GM10248 (cell line): ENCODE results near the gene LAMA3.

Experiments
- CTCF ChIA-PET: fragments of 300-600 bp; sonication (Branson Sonifier 250); formaldehyde crosslinking; extraction: SDS; loops from one replicate; lab custom pipeline; 2021; ENCODE audit warnings: antibody characterized with exemption; lab: Yijun Ruan, JAX
- POLR2A ChIA-PET: fragments of 350-650 bp; sonication (Branson Sonifier 250); formaldehyde crosslinking; extraction: SDS; loops from one replicate; lab custom pipeline; 2020; ENCODE audit warnings: antibody characterized with exemption; lab: Yijun Ruan, JAX
- DNase-seq: peaks from one replicate; pipeline ENCODE4 v3.0.0; 2012; ENCODE audit errors: extremely low spot score
- TF ChIP-seq, protein P1 (sequence below): IDR thresholded peaks from 2 replicates; pipeline ENCODE4 v1.5.1; 2012; ENCODE audit warnings: mild to moderate bottlenecking, low read depth; ENCODE audit errors: extremely low read depth, missing control alignments, control extremely low read depth

LAMA3 gene

DNA sequence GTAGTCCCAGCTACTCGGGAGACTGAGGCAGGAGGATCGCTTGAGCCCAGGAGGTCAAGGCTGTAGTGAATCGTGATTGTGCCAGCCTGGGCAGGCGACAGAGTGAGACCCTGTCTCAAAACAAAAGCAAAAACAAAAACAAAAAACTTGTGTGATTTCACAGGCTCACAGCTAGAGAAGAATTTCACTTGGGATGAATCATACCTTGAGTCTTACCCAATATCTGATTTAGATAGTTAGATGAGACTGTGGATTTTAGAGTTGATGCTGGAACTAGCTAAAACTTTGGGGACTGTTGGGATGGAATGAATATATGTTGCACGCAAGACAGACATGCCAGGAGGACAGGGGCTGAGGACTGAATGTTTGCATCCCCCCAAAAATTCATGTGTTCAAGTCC, 31.0 kb upstream of the LAMA3 start:
- POLR2A ChIA-PET, result no interaction called here
- CTCF ChIA-PET, result no interaction called here

DNA sequence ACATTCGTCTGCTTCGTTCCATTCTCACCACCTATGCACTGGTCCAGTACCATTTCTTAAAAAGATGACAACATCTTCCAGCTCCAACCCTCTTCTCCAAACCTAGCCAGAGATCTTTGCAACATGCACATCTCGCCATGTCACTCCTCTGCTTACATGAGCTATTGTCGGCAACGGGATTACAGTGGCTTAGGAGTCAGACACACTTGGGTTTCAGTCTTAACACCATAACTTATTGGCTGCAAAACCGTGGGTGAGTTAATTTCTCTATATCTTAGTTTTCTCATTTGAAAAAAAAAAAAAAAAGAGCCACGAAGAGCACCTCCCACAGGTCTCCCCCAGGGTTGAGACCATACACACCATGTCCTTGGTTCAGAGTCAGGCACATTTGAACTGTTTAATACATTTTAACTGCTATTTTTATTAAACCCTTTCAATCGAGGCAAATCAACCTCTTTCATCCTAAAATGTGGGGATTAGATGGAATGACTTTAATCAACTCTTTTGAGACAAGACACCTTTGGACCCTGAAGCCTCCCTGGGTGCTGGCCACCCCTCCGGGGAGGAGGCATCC, 27.4 kb upstream of the LAMA3 start:
- DNase-seq, result no peak
- TF ChIP-seq, protein P1, sequence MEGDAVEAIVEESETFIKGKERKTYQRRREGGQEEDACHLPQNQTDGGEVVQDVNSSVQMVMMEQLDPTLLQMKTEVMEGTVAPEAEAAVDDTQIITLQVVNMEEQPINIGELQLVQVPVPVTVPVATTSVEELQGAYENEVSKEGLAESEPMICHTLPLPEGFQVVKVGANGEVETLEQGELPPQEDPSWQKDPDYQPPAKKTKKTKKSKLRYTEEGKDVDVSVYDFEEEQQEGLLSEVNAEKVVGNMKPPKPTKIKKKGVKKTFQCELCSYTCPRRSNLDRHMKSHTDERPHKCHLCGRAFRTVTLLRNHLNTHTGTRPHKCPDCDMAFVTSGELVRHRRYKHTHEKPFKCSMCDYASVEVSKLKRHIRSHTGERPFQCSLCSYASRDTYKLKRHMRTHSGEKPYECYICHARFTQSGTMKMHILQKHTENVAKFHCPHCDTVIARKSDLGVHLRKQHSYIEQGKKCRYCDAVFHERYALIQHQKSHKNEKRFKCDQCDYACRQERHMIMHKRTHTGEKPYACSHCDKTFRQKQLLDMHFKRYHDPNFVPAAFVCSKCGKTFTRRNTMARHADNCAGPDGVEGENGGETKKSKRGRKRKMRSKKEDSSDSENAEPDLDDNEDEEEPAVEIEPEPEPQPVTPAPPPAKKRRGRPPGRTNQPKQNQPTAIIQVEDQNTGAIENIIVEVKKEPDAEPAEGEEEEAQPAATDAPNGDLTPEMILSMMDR, result no peak
- ChIA-PET CTCF (no interaction called here), POLR2A (no interaction called here)

More for the DNA sequence above, 31.0 kb upstream of the LAMA3 start:
- TF ChIP-seq, protein P1, result no peak
- no peak for DNase-seq

DNA sequence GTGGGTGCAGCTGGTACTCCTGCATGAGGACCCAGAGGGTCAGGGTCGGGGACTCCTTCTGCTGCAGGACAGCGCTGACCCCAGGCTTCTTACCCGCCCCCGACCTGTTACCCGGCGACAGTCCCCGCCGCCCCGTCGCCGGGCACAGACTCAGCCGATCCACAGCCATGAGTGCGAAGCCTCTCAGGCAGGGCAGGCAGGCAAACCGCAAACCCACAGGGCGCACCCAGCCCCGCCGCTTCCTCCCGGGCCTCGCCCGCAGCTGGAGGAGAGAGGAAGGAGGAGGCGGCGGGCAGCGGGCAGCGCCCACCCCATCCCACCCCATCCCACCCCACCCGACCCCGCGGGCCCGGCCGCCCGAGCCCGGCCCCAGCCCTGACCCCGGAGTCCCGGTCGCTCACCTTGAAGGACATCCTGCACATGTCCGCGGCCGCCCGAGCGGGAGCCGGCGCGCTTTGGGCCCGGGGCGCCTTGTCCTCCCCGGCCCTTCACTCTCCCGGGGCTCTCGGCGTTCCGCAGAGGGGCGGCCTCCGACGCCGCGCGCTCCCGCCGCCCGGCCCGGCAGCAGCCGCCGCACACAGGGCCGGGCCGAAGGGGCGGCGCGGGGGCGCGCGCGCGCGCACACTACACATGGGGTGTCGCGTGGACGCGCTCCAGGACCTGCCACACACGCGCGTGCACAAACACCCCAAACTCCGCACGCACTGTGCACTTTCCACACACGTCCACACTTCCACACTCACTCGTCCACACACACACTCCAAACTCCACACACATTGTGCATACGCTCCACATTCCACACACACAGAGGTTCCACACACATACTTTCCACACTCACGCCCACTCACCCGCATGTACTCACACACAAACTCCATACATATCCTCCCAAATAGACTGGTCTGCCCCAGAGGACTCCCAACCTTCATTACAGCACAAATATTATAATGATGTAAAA, 26.7 kb upstream of the LAMA3 start, which contains the start of gene ANKRD29:
ANKRD29 (minus strand) TSS at position 603 of the 955 bp plus-strand sequence; CDS start at position 422, 181 bp downstream.
- CTCF ChIA-PET, result no interaction called here
- peak; percentile 36 for DNase-seq
- TF ChIP-seq, protein P1, result no peak
- POLR2A ChIA-PET, result no interaction called here

DNA sequence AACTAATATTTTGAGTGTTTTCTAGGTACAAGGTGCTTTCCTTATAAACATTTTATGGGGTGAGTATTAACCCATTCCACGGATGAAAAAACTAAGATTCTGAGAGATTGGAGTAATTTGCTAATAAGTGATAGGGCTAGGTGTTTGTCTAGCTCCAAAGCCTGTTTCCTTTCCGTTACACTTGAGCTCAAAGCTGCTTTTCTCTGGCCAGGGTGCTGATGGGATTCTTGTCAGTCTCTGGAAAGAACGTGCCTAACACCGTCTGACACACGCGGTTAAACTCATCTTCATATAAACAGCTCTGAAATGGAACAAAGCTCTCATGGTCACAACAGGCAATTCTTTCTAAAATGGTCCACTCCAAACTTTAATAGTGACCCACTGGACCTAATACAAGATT, 24.6 kb upstream of the LAMA3 start:
- TF ChIP-seq, protein P1, result no peak
- ChIA-PET POLR2A (no interaction called here), CTCF (interaction anchor here (0.9 to 2.1 kb wide), 5 partner anchors 10 to 35 kb away, joined by 3 to 6 read pairs (median 3); no protein-coding TSS in a partner anchor)
- no peak for DNase-seq

DNA sequence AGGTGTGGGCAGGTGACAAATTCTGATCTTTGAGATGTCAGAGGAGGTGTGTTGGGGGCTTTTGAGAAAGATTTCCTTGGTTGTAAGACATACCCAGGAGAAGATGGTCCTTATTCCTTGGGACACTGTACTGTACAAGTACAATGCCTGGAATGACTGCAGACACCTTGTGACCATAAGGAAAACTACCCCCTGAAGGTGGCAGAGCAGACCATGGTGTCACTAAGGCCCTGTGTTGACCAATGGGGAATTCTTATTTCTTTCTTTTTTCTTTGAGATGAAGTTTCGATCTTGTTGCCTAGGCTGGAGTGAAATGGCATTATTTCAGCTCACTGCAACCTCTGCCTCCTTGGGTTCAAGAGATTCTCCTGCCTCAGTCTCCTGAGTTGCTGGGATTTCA, 22.1 kb upstream of the LAMA3 start:
- TF ChIP-seq, protein P1, result peak; percentile 19
- ChIA-PET POLR2A (no interaction called here), CTCF (interaction anchor here (1.4 to 1.8 kb wide), 2 partner anchors 15 to 36 kb away, joined by 3 to 4 read pairs; no protein-coding TSS in a partner anchor)
- DNase-seq, result no peak

DNA sequence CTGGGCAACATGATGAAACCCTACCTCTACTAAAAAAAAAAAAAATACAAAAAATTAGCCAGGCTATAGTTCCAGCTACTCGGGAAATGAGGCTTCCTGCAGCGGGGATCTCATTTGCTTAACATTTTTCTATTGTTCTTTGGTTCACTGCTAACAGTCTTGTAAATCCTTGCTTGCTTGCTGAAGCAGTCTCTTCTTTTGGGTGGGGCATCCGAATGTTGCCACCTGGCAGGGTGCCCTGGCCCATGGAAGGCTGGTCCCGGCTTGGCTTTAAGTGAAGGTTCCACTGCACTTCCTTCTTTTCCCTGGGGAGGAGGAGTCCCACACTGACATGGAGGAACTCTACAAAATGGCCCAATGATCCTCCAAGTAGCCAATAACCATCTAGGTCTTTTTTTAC, 20.5 kb upstream of the LAMA3 start:
- no peak for DNase-seq
- CTCF ChIA-PET, result no interaction called here
- POLR2A ChIA-PET, result no interaction called here
- TF ChIP-seq, protein P1, result no peak
